ENCODE results near the gene MMP11. TPM values are rescaled to one million over a fixed set of nuclear protein-coding genes. Genes with fewer than 3 reads are reported as not detected.
A peak's percentile ranks its signal among the peaks of the same experiment; 100 is the strongest.

MMP11 gene
- total RNA-seq, 2 donors from 2014 or later, result 0.76 to 1.2 TPM

DNA sequence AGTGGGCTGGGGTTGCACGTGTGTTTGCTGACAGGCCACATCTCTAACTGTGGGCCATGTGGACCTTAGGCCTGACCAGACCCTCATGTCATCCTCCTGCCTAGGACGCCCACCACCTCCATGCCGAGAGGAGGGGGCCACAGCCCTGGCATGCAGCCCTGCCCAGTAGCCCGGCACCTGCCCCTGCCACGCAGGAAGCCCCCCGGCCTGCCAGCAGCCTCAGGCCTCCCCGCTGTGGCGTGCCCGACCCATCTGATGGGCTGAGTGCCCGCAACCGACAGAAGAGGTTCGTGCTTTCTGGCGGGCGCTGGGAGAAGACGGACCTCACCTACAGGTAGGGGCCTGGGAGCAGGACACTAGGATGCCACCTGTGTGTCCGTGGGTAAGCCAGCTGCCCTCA lies 6.4 kb downstream of the MMP11 start:
- H3K9me3 ChIP-seq (ENCODE audit: control insufficient read depth, low read length, poor library complexity, severe bottlenecking), result no peaks in the 10 kb centered on the region
- DNase-seq, result no peak
- no peak overlapping the region for H3K27ac Mint-ChIP-seq
- H3K4me3 Mint-ChIP-seq, result no peak overlapping the region
- no peaks in the 10 kb centered on the region for H3K27me3 Mint-ChIP-seq
- no peaks in the 10 kb centered on the region for H3K36me3 Mint-ChIP-seq (ENCODE audit: low read depth)
- ATAC-seq, result no peak
- H3K4me1 Mint-ChIP-seq, result no peaks in the 10 kb centered on the region

GRCh38 chr22:23779731-23780130 lies 7.1 kb downstream of the MMP11 start:
- no peak for ATAC-seq
- no peaks in the 10 kb centered on the region for H3K27me3 Mint-ChIP-seq

DNA sequence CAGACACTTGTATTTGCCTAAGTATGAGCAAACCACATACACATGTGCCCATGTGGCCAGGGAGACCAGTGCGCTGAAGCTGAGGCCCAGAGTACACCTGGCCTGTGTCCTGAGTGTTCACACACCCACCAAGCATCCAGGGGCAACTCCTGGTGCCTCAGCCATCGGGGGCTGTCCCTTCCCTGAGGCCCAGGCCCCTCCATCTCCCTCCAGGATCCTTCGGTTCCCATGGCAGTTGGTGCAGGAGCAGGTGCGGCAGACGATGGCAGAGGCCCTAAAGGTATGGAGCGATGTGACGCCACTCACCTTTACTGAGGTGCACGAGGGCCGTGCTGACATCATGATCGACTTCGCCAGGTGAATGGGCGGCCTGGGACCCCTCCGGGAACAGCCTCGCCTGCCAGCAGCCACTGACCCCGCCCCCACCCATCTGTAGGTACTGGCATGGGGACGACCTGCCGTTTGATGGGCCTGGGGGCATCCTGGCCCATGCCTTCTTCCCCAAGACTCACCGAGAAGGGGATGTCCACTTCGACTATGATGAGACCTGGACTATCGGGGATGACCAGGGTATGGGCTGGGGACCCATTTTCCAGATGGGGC lies 7.6 kb downstream of the MMP11 start:
- ATAC-seq, result no peak

More at GRCh38 chr22:23779731-23780130, 7.1 kb downstream of the MMP11 start:
- Mint-ChIP-seq H3K36me3 (ENCODE audit: low read depth) (no peaks in the 10 kb centered on the region), H3K4me1 (no peaks in the 10 kb centered on the region), H3K27ac (no peak overlapping the region), H3K4me3 (no peak overlapping the region)
- H3K9me3 ChIP-seq (ENCODE audit: control insufficient read depth, low read length, poor library complexity, severe bottlenecking), result no peaks in the 10 kb centered on the region
- no peak for DNase-seq

DNA sequence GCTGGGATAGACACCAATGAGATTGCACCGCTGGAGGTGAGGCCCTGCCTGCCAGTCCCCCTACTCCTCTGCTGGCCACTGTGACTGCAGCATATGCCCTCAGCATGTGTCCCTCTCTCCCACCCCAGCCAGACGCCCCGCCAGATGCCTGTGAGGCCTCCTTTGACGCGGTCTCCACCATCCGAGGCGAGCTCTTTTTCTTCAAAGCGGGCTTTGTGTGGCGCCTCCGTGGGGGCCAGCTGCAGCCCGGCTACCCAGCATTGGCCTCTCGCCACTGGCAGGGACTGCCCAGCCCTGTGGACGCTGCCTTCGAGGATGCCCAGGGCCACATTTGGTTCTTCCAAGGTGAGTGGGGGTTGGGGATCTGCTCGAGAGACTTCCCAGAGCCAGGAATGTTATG lies 8.4 kb downstream of the MMP11 start:
- Mint-ChIP-seq H3K4me3 (no peak overlapping the region), H3K27ac (no peak overlapping the region), H3K36me3 (ENCODE audit: low read depth) (no peaks in the 10 kb centered on the region), H3K27me3 (no peaks in the 10 kb centered on the region), H3K4me1 (no peaks in the 10 kb centered on the region)
- DNase-seq (no peak), ATAC-seq (no peak)
- H3K9me3 ChIP-seq (ENCODE audit: control insufficient read depth, low read length, poor library complexity, severe bottlenecking), result no peaks in the 10 kb centered on the region

More for the DNA sequence above, 7.6 kb downstream of the MMP11 start:
- H3K27me3 Mint-ChIP-seq, result no peaks in the 10 kb centered on the region
- no peaks in the 10 kb centered on the region for H3K4me1 Mint-ChIP-seq
- H3K36me3 Mint-ChIP-seq (ENCODE audit: low read depth), result no peaks in the 10 kb centered on the region
- H3K4me3 Mint-ChIP-seq, result no peak overlapping the region
- no peaks in the 10 kb centered on the region for H3K9me3 ChIP-seq (ENCODE audit: control insufficient read depth, low read length, poor library complexity, severe bottlenecking)
- no peak for DNase-seq
- H3K27ac Mint-ChIP-seq, result no peak overlapping the region

DNA sequence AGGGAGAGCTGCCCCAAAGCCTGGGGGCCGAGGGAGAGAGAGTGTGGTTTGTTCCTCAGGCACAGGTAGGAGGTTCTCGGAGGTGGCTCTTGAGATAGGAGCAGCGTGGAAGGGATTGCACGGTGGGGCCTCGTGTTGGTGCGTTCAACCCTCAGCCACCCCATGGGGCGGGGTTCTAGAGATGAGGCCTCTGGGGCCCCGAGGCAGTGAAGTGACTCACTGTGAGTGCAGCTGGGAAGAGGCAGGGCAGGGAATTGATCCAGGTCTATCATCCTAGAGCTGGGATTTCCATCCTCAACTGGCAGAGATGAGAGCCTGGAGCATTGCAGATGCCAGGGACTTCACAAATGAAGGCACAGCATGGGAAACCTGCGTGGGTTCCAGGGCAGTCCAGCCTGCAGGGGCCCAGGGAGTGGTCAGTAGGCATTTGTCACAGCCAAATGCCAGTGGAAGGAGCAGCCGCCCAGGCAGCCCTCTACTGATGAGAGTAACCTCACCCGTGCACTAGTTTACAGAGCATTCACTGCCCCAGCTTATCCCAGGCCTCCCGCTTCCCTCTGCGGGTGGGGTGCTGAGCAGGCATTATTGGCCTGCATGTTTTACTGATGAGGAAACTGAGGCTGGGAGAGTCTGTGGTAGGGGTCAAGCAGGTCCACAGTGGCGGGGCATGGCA lies 9.0 kb downstream of the MMP11 start:
- H3K4me3 Mint-ChIP-seq, result no peak overlapping the region
- no peak for ATAC-seq
- peak overlapping the region; percentile 27 for H3K27ac Mint-ChIP-seq

GRCh38 chr22:23782252-23782651 lies 9.6 kb downstream of the MMP11 start:
- Mint-ChIP-seq H3K27ac (peak overlapping the region; percentile 27), H3K27me3 (no peaks in the 10 kb centered on the region), H3K4me3 (no peak overlapping the region), H3K4me1 (peaks cover 4% of the 10 kb centered on the region), H3K36me3 (ENCODE audit: low read depth) (no peaks in the 10 kb centered on the region)
- DNase-seq (no peak), ATAC-seq (no peak)
- no peaks in the 10 kb centered on the region for H3K9me3 ChIP-seq (ENCODE audit: control insufficient read depth, low read length, poor library complexity, severe bottlenecking)

More for the DNA sequence above, 9.0 kb downstream of the MMP11 start:
- H3K9me3 ChIP-seq (ENCODE audit: control insufficient read depth, low read length, poor library complexity, severe bottlenecking), result no peaks in the 10 kb centered on the region
- DNase-seq, result no peak
- H3K4me1 Mint-ChIP-seq, result peaks cover 3% of the 10 kb centered on the region
- H3K27me3 Mint-ChIP-seq, result no peaks in the 10 kb centered on the region
- no peaks in the 10 kb centered on the region for H3K36me3 Mint-ChIP-seq (ENCODE audit: low read depth)

- H3K9me3 ChIP-seq (ENCODE audit: control insufficient read depth, low read length, poor library complexity, severe bottlenecking), result no peaks in the 10 kb centered on the region
- no peak overlapping the region for H3K27ac Mint-ChIP-seq
- ATAC-seq (no peak), DNase-seq (no peak)
- H3K27me3 Mint-ChIP-seq, result no peaks in the 10 kb centered on the region
- no peak overlapping the region for H3K4me3 Mint-ChIP-seq
- no peaks in the 10 kb centered on the region for H3K36me3 Mint-ChIP-seq (ENCODE audit: low read depth)
- peaks cover 4% of the 10 kb centered on the region for H3K4me1 Mint-ChIP-seq
Observed at GRCh38 chr22:23782703-23783102, 10.1 kb downstream of the MMP11 start.

GRCh38 chr22:23783265-23784150 lies 10.9 kb downstream of the MMP11 start:
- peak overlapping the region; percentile 66 for H3K27ac Mint-ChIP-seq
- H3K36me3 Mint-ChIP-seq (ENCODE audit: low read depth), result no peaks in the 10 kb centered on the region
- no peak for DNase-seq
- no peak for ATAC-seq
- no peak overlapping the region for H3K4me3 Mint-ChIP-seq
- no peaks in the 10 kb centered on the region for H3K27me3 Mint-ChIP-seq
- H3K9me3 ChIP-seq (ENCODE audit: control insufficient read depth, low read length, poor library complexity, severe bottlenecking), result no peaks in the 10 kb centered on the region
- peaks cover 4% of the 10 kb centered on the region for H3K4me1 Mint-ChIP-seq

DNA sequence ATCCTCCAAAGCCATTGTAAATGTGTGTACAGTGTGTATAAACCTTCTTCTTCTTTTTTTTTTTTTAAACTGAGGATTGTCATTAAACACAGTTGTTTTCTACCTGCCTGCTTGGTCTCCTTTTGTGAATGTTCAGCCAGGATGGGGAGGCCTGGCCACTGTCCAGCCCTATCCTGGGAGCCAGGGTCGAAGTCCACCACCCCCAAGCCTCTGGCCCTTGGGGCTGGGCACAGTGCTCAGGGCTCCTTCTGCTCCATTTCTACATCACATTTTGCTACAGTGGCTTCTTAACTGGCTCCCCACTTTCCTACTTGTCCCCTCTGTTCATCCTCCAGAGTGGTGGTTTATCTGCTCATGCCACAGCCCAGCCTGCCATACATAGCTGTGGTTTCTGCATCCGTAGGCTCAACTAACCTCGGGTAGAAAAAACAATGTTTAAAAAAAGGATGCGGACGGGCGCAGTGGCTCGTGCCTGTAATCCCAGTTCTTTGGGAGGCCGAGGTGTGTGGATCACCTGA lies 11.6 kb downstream of the MMP11 start:
- H3K27me3 Mint-ChIP-seq, result no peaks in the 10 kb centered on the region
- H3K27ac Mint-ChIP-seq, result peak overlapping the region; percentile 66
- DNase-seq (no peak), ATAC-seq (no peak)
- no peak overlapping the region for H3K4me3 Mint-ChIP-seq
- H3K9me3 ChIP-seq (ENCODE audit: control insufficient read depth, low read length, poor library complexity, severe bottlenecking), result no peaks in the 10 kb centered on the region
- peaks cover 6% of the 10 kb centered on the region for H3K4me1 Mint-ChIP-seq
- no peaks in the 10 kb centered on the region for H3K36me3 Mint-ChIP-seq (ENCODE audit: low read depth)

DNA sequence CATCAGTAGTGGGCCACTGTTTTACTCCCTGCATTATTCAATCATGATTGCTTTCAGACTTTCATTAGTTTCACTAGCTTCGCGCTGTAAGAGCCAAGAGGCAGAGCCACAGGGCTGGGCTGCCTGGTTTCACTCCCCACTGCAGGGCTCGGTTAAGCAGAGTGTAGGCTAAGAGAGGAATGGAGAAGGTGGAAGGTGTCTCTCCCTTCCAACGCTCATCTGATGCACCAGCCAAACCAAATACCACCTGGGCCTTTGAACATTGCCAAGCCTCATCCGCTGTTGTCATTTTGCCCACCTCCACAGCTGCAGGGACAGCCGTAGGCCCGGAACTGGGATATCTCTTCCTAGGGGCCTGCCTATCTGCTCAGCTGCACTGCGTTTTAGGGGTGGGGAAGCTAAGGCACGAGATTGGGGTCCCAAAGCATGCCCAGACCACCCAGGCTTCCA lies 13.6 kb downstream of the MMP11 start:
- Mint-ChIP-seq H3K4me3 (peak overlapping the region; percentile 91), H3K27ac (peak overlapping the region; percentile 88), H3K27me3 (no peaks in the 10 kb centered on the region), H3K4me1 (peaks cover 10% of the 10 kb centered on the region), H3K36me3 (ENCODE audit: low read depth) (no peaks in the 10 kb centered on the region)
- no peak for ATAC-seq
- no peak for DNase-seq
- H3K9me3 ChIP-seq (ENCODE audit: control insufficient read depth, low read length, poor library complexity, severe bottlenecking), result no peaks in the 10 kb centered on the region

DNA sequence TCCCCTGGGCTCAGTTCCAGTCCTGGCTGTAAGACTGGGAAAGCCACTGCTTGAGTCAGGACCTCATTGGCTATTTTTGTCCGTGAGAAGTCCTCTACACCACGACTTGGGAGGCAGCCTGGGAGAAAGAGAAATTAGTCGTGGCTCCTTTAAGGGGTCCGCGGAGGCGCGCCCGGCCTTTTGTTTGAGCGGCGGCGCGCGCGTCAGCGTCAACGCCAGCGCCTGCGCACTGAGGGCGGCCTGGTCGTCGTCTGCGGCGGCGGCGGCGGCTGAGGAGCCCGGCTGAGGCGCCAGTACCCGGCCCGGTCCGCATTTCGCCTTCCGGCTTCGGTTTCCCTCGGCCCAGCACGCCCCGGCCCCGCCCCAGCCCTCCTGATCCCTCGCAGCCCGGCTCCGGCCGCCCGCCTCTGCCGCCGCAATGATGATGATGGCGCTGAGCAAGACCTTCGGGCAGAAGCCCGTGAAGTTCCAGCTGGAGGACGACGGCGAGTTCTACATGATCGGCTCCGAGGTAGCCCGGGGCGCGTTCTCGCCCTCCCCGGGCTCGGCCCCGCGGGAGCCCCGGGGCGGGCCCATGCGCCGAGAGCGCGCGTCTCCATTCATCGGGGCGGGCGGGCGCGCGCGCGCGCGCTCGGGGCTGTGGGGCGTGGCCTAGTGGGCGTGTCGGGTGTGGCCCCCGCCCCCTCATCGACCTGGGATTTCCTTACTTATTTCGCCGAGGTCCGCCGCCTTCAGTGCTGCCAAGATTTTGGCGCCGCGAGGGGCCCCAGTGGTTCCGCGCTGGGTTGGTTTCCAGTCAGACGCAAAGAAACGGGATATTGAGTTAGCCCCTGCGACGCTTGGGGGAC lies 14.3 kb downstream of the MMP11 start, which contains the start of gene SMARCB1:
Gene SMARCB1 (plus strand): TSS at position 215 of the 848 bp plus-strand sequence. CDS start 204 bp downstream, at position 419.
- Mint-ChIP-seq H3K27ac (peak within 1 kb of the TSS; percentile 88), H3K36me3 (ENCODE audit: low read depth) (no peaks in the 10 kb centered on the region), H3K27me3 (no peaks in the 10 kb centered on the region), H3K4me3 (peak within 1 kb of the TSS; percentile 91), H3K4me1 (peaks cover 10% of the 10 kb centered on the region)
- ATAC-seq (peak; percentile 91), DNase-seq (peak; percentile 82 to 90 (median 90))
- no peaks in the 10 kb centered on the region for H3K9me3 ChIP-seq (ENCODE audit: control insufficient read depth, low read length, poor library complexity, severe bottlenecking)

DNA sequence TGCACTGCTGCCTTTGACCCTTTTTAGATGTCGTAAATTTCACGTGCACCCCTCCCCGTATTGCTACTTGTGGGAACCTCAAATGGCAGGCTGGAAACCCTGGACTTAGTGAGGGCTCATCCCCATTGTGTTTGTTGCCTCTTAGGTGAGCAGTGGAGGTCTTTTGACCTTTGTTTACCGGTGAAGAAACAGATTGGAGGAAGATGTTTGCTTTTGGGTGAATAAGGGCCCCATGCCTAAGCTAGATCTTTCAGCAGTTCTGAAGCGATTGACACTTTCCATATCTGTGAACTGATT lies 14.9 kb downstream of the MMP11 start:
- no peaks in the 10 kb centered on the region for H3K9me3 ChIP-seq (ENCODE audit: control insufficient read depth, low read length, poor library complexity, severe bottlenecking)
- Mint-ChIP-seq H3K4me1 (peaks cover 10% of the 10 kb centered on the region), H3K36me3 (ENCODE audit: low read depth) (no peaks in the 10 kb centered on the region), H3K27me3 (no peaks in the 10 kb centered on the region), H3K4me3 (peak overlapping the region; percentile 91), H3K27ac (peak overlapping the region; percentile 88)
- ATAC-seq, result peak; percentile 43
- DNase-seq, result no peak

All from T-helper 17 cell (primary cell).